Activated CD8-positive, alpha-beta memory T cell treated with anti-CD3 and anti-CD28 coated beads for 1 hour (primary cell): ENCODE results near the gene TREX2.
A peak's percentile ranks its signal among the peaks of the same experiment; 100 is the strongest.
"Not testable (repeated sequence)": the region's sequence is repeated elsewhere in the genome, so short reads cannot be mapped to it uniquely, and the experiment has no call there.

Experiments
- DNase-seq, 2 donors: peaks; one replicate each; pipeline ENCODE4 v3.0.0-alpha.2; 2020; ENCODE audit warnings: low read depth in 1 of 2; ENCODE audit errors: extremely low read depth in 1 of 2

The TREX2 gene

GRCh38 chrX:153410888-153411254, 35.0 kb downstream of the TREX2 start:
- no peak for DNase-seq

- DNase-seq: no peak
These were observed 35.5 kb downstream of the TREX2 start for GRCh38 chrX:153410373-153410772.

GRCh38 chrX:153409414-153410101, 36.3 kb downstream of the TREX2 start:
- DNase-seq: no peak

- DNase-seq: no peak
These were observed 36.9 kb downstream of the TREX2 start for GRCh38 chrX:153408871-153409351.

- no peak for DNase-seq
These were observed 37.6 kb downstream of the TREX2 start for GRCh38 chrX:153408221-153408721.

- DNase-seq: no peak
These were observed 38.1 kb downstream of the TREX2 start for GRCh38 chrX:153407736-153408135.

- no peak for DNase-seq
These were observed 39.0 kb downstream of the TREX2 start for GRCh38 chrX:153406903-153407302.

- no peak for DNase-seq
These were observed 39.8 kb downstream of the TREX2 start for GRCh38 chrX:153406011-153406410.

GRCh38 chrX:153405426-153405825, 40.4 kb downstream of the TREX2 start:
- no peak for DNase-seq

- DNase-seq: not testable (repeated sequence)
These were observed 41.5 kb downstream of the TREX2 start for GRCh38 chrX:153404333-153404732.

GRCh38 chrX:153401133-153401764, 44.6 kb downstream of the TREX2 start, which contains the start of gene PNMA6E:
PNMA6E (minus strand) TSS chrX:153401350; CDS start chrX:153398849, 2,501 bp downstream.
- DNase-seq: no peak

- DNase-seq: peak; percentile 17 to 24
These were observed 45.4 kb downstream of the TREX2 start for GRCh38 chrX:153400146-153401132.

GRCh38 chrX:153398275-153398960, 47.4 kb downstream of the TREX2 start:
- no peak for DNase-seq

- no peak for DNase-seq
These were observed 48.4 kb downstream of the TREX2 start for GRCh38 chrX:153397256-153397960.

GRCh38 chrX:153396320-153397195, 49.3 kb downstream of the TREX2 start:
- no peak for DNase-seq

- DNase-seq: no peak
These were observed 50.1 kb downstream of the TREX2 start for GRCh38 chrX:153395613-153396319.

GRCh38 chrX:153394612-153395011, 51.2 kb downstream of the TREX2 start:
- no peak for DNase-seq
